Transverse colon (tissue), 4 donors: ENCODE results near the gene GOLGA6L25.
"Not testable (repeated sequence)": the region's sequence is repeated elsewhere in the genome, so short reads cannot be mapped to it uniquely, and the experiment has no call there.

ENCODE experiments used
- CTCF ChIP-seq, 5 experiments: fragments of 200-600 bp in 3 of 5; fragments of 450-650 bp in 2 of 5; sonication (generic) in 3 of 5; IDR thresholded peaks; 1 replicate in 2 of 5; 2 replicates in 3 of 5; pipeline ENCODE4 v1.5.1; 2016 to 2017; ENCODE audit warnings: antibody characterized with exemption in 5 of 5, inconsistent platforms in 3 of 5, mild to moderate bottlenecking in 2 of 5, moderate library complexity in 1 of 5
- EP300 ChIP-seq: sonication (generic); formaldehyde crosslinking; IDR thresholded peaks from one replicate; pipeline ENCODE4 v1.6.1; 2017; ENCODE audit warnings: antibody characterized with exemption, low read depth
- POLR2A ChIP-seq: fragments of 450-650 bp; IDR thresholded peaks from one replicate; pipeline ENCODE4 v1.6.1; 2016; ENCODE audit warnings: antibody characterized with exemption, mild to moderate bottlenecking, moderate library complexity
- POLR2AphosphoS5 ChIP-seq, 3 donors: sonication (generic); formaldehyde crosslinking; IDR thresholded peaks; one replicate each; pipeline ENCODE4 v1.6.1; 2016; ENCODE audit warnings: antibody characterized with exemption in 3 of 3

GRCh38 chr15:28592395-28592794 lies 39.0 kb downstream of the GOLGA6L25 start:
- TF ChIP-seq CTCF (IDR thresholded peaks at IDR 0.05); POLR2A; EP300; POLR2AphosphoS5 (IDR thresholded peaks at IDR 0.05): not testable (repeated sequence)
